K562 (cell line): ENCODE measurements around the gene CCDC87. TPM values are rescaled to one million over a fixed set of nuclear protein-coding genes. Genes with fewer than 3 reads are reported as not detected.

Experiments
- ARID3B ChIP-seq: fragments of 250-450 bp; sonication (Bioruptor Pico); IDR thresholded peaks from 2 replicates; pipeline ENCODE4 v1.4.0; 2020; ENCODE audit warnings: borderline replicate concordance
- CREBBP ChIP-seq: IDR thresholded peaks from one replicate; pipeline ENCODE4 v1.6.1; 2012; ENCODE audit warnings: low read depth, mild to moderate bottlenecking, control low read depth, inconsistent platforms, low read length
- DMBX1 ChIP-seq: fragments of 250-450 bp; sonication (Bioruptor Pico); IDR thresholded peaks from 2 replicates; pipeline ENCODE4 v1.8.0; 2022; ENCODE audit warnings: inconsistent platforms, mild to moderate bottlenecking, moderate library complexity, borderline replicate concordance
- E2F6 ChIP-seq, 2 experiments: IDR thresholded peaks; 2 replicates each; pipeline ENCODE4 v1.6.1; 2011; ENCODE audit warnings: borderline replicate concordance in 1 of 2, control low read depth in 1 of 2, low read depth in 1 of 2, low read length in 1 of 2, mild to moderate bottlenecking in 1 of 2, mixed read lengths in 1 of 2, moderate library complexity in 1 of 2; ENCODE audit not compliant: insufficient read depth in 1 of 2, insufficient read length in 1 of 2, poor library complexity in 1 of 2, severe bottlenecking in 1 of 2; ENCODE audit errors: extremely low read depth in 1 of 2
- ELF4 ChIP-seq: fragments of 450-650 bp; formaldehyde crosslinking; IDR thresholded peaks from 2 replicates; pipeline ENCODE4 v1.4.0; 2022; ENCODE audit warnings: missing genetic modification characterization
- FOS ChIP-seq: IDR thresholded peaks from 3 replicates; pipeline ENCODE4 v1.6.1; 2011; ENCODE audit not compliant: insufficient read length; ENCODE audit errors: extremely low read depth
- FOXK2 ChIP-seq, 2 experiments: fragments of 450-650 bp; IDR thresholded peaks in 1 of 2; conservative IDR thresholded peaks in 1 of 2; 2 replicates each; pipeline ENCODE4 v1.6.1; 2016; ENCODE audit warnings: low read depth in 2 of 2, mild to moderate bottlenecking in 1 of 2
- HNRNPL ChIP-seq: fragments of 200-400 bp; formaldehyde crosslinking; IDR thresholded peaks from 2 replicates; pipeline ENCODE4 v1.6.1; 2017; ENCODE audit warnings: low read depth, mild to moderate bottlenecking, low read length
- NFATC3 ChIP-seq: fragments of 450-650 bp; IDR thresholded peaks from 2 replicates; pipeline ENCODE4 v1.6.1; 2017; ENCODE audit warnings: mild to moderate bottlenecking
- NR2F6 ChIP-seq: fragments of 450-650 bp; formaldehyde crosslinking; IDR thresholded peaks from 2 replicates; pipeline ENCODE4 v1.4.0; 2020; ENCODE audit warnings: mild to moderate bottlenecking
- OTX1 ChIP-seq: fragments of 450-650 bp; formaldehyde crosslinking; IDR thresholded peaks from 2 replicates; pipeline ENCODE4 v1.4.0; 2022; ENCODE audit warnings: mild to moderate bottlenecking
- PRPF4 ChIP-seq: fragments of 200-400 bp; formaldehyde crosslinking; IDR thresholded peaks from one replicate; pipeline ENCODE4 v1.6.1; 2017; ENCODE audit warnings: low read length, low read depth, mild to moderate bottlenecking; ENCODE audit not compliant: insufficient read depth, poor library complexity, severe bottlenecking
- RBM14 ChIP-seq: fragments of 200-400 bp; formaldehyde crosslinking; IDR thresholded peaks from 2 replicates; pipeline ENCODE4 v1.6.1; 2018; ENCODE audit warnings: low read depth, mild to moderate bottlenecking, low read length, moderate library complexity, borderline replicate concordance; ENCODE audit not compliant: insufficient read depth
- RBM34 ChIP-seq: fragments of 200-400 bp; formaldehyde crosslinking; IDR thresholded peaks from 2 replicates; pipeline ENCODE4 v1.6.1; 2018; ENCODE audit warnings: low read length, borderline replicate concordance; ENCODE audit not compliant: insufficient read depth
- RHOXF2B ChIP-seq: fragments of 250-450 bp; sonication (Bioruptor Pico); conservative IDR thresholded peaks from 2 replicates; pipeline ENCODE4 v1.5.1; 2021
- SIN3A ChIP-seq, 2 experiments: fragments of 150-350 bp in 1 of 2; IDR thresholded peaks; 2 replicates each; pipeline ENCODE4 v1.6.1; 2011 to 2016; ENCODE audit warnings: borderline replicate concordance in 2 of 2, low read depth in 2 of 2, low read length in 2 of 2, mild to moderate bottlenecking in 2 of 2, moderate library complexity in 2 of 2; ENCODE audit not compliant: control insufficient read depth in 1 of 2
- SMAD1 ChIP-seq: fragments of 150-350 bp; IDR thresholded peaks from 2 replicates; pipeline ENCODE4 v1.6.1; 2014; ENCODE audit warnings: low read length, low read depth; ENCODE audit not compliant: partially characterized antibody
- SUPT5H ChIP-seq: fragments of 450-650 bp; IDR thresholded peaks from 2 replicates; pipeline ENCODE4 v1.6.1; 2016
- TCF3 ChIP-seq: sonication (generic); formaldehyde crosslinking; IDR thresholded peaks from 2 replicates; pipeline ENCODE4 v1.4.0; 2020; ENCODE audit warnings: mild to moderate bottlenecking, missing genetic modification reagents
- TEAD1 ChIP-seq, 2 experiments: fragments of 450-650 bp in 1 of 2; sonication (generic) in 1 of 2; formaldehyde crosslinking; IDR thresholded peaks; 2 replicates each; pipeline versions ENCODE4 v1.4.0 to v1.8.0; 2020 to 2022; ENCODE audit warnings: mild to moderate bottlenecking in 2 of 2, missing genetic modification reagents in 1 of 2
- USF1 ChIP-seq: sonication (generic); formaldehyde crosslinking; IDR thresholded peaks from 2 replicates; pipeline ENCODE4 v1.9.0; 2022; ENCODE audit warnings: mild to moderate bottlenecking, missing genetic modification reagents
- ZNF75A ChIP-seq: fragments of 450-650 bp; formaldehyde crosslinking; IDR thresholded peaks from 2 replicates; pipeline ENCODE4 v1.4.0; 2020; ENCODE audit warnings: mild to moderate bottlenecking
- ZNF778 ChIP-seq: fragments of 450-650 bp; formaldehyde crosslinking; IDR thresholded peaks from 2 replicates; pipeline ENCODE4 v1.4.0; 2020; ENCODE audit warnings: mild to moderate bottlenecking, moderate library complexity
- polyA plus RNA-seq, 8 experiments: library from polyadenylated mRNA; depleted of rRNA in 4 of 8; stranded (reverse) in 5 of 8; unstranded in 3 of 8; fragments of >200 nt; fragmentation: Nextera tagmentation in 2 of 8; fragmentation: Illumina TruSeq in 1 of 8; extraction: Ambion mirVana in 2 of 8; extraction: Trizol in 1 of 8; gene quantifications; 2 replicates each; pipeline versions ENCODE4 v1.2.1 to v1.2.3, GENCODE V29; 2011 to 2014; ENCODE audit warnings: inconsistent platforms in 1 of 8, missing spikeins in 1 of 8
- total RNA-seq, 7 experiments: library from RNA; depleted of rRNA in 6 of 7; stranded (reverse); fragments of >200 nt in 6 of 7; fragmentation: Illumina TruSeq in 2 of 7; extraction: Trizol in 2 of 7; gene quantifications; 2 replicates each; pipeline versions ENCODE4 v1.2.1 to v1.2.3, GENCODE V29; 2011 to 2021; ENCODE audit warnings: low replicate concordance in 1 of 7

CCDC87 gene
- total and polyA plus RNA-seq, 9 of the 15 experiments (the other 6 are each of a cell fraction or from before 2014, with no cell fraction given), result 0.03 to 0.44 (median 0.15) TPM; not detected in 1

GRCh38 chr11:66616379-66617154 is 23.7 kb upstream of the CCDC87 start, which contains the start of gene RBM14 (continued):
- TF ChIP-seq ARID3B (CRISPR knock-in tag) (no peak), RBM34 (no peak), NFATC3 (no peak), RHOXF2B (no peak), FOS (peak; percentile 96), FOXK2 (conservative IDR thresholded peaks at IDR 0.05 in 1 of 2, IDR thresholded peaks at IDR 0.05 in 1 of 2; ENCODE audit: low read depth in 2 of 2) (peak; percentile 20 to 58; a peak in 1 of 4 replicates), DMBX1 (peak; percentile 93), HNRNPL (no peak), USF1 (CRISPR knock-in tag) (peak; percentile 57), E2F6 (IDR thresholded peaks at IDR 0.05; ENCODE audit: borderline replicate concordance in 1 of 2, extremely low read depth in 1 of 2, insufficient read depth in 1 of 2, insufficient read length in 1 of 2, low read depth in 1 of 2, low read length in 1 of 2, poor library complexity in 1 of 2, severe bottlenecking in 1 of 2) (peak; percentile 64 to 82), OTX1 (CRISPR knock-in tag) (no peak), SIN3A (IDR thresholded peaks at IDR 0.05; ENCODE audit: borderline replicate concordance in 2 of 2, control insufficient read depth in 1 of 2, low read depth in 2 of 2, low read length in 2 of 2) (peak; percentile 61 to 71; a peak in 2 of 4 replicates), TEAD1 (CRISPR knock-in tag; IDR thresholded peaks at IDR 0.05) (peak; percentile 70 to 82; a peak in 3 of 4 replicates), SUPT5H (peak; percentile 100), NR2F6 (CRISPR knock-in tag) (no peak), ZNF75A (peak; percentile 39; the same call in 1 of the 2 replicates), PRPF4 (peak; percentile 83), SMAD1 (peak; percentile 85), ZNF778 (CRISPR knock-in tag) (no peak), CREBBP (no peak), ELF4 (no peak), TCF3 (CRISPR knock-in tag) (peak; percentile 2), RBM14 (peak; percentile 63; the same call in 1 of the 2 replicates)
